Inflammatory macrophage treated with lipopolysaccharide for 1 hour (primary cell): ENCODE data around the gene HOXA6.
A peak's percentile ranks its signal among the peaks of the same experiment; 100 is the strongest.

Experiments used
- DNase-seq, 2 donors: peaks; one replicate each; pipeline ENCODE4 v3.0.0-alpha.2; 2020 to 2022

HOXA6 gene

GRCh38 chr7:27147199-27148030 lies at the start of gene HOXA6:
HOXA6 (minus strand) TSS chr7:27147774; CDS start chr7:27147749, 25 bp downstream.
- DNase-seq: no peak

- peak; percentile 55 to 94 for DNase-seq
These were observed 48.8 kb upstream of the HOXA6 start for GRCh38 chr7:27196287-27196767.

- no peak for DNase-seq
These were observed 47.3 kb upstream of the HOXA6 start for GRCh38 chr7:27194686-27195379.

- DNase-seq: no peak
These were observed 46.4 kb upstream of the HOXA6 start for GRCh38 chr7:27194002-27194352.

- DNase-seq: no peak
These were observed 45.9 kb upstream of the HOXA6 start for GRCh38 chr7:27193335-27194001.

- DNase-seq: peak; percentile 52 to 66
These were observed 45.2 kb upstream of the HOXA6 start for GRCh38 chr7:27192546-27193334.

- no peak for DNase-seq
These were observed 44.4 kb upstream of the HOXA6 start for GRCh38 chr7:27191833-27192545.

- no peak for DNase-seq
These were observed 43.7 kb upstream of the HOXA6 start for GRCh38 chr7:27191161-27191731.

- DNase-seq: no peak
These were observed 42.6 kb upstream of the HOXA6 start for GRCh38 chr7:27189997-27190748.

- no peak for DNase-seq
These were observed 41.9 kb upstream of the HOXA6 start for GRCh38 chr7:27189295-27189996.

GRCh38 chr7:27188386-27189294 lies 41.1 kb upstream of the HOXA6 start:
- DNase-seq: no peak

- DNase-seq: no peak
These were observed 40.2 kb upstream of the HOXA6 start for GRCh38 chr7:27187475-27188385.

- DNase-seq: no peak
These were observed 39.3 kb upstream of the HOXA6 start for GRCh38 chr7:27186668-27187474.

- DNase-seq: no peak
These were observed 38.5 kb upstream of the HOXA6 start for GRCh38 chr7:27185854-27186667.

- no peak for DNase-seq
These were observed 37.7 kb upstream of the HOXA6 start, which contains the start of gene HOXA11 for GRCh38 chr7:27185013-27185853. HOXA11 (minus strand) TSS chr7:27185232; CDS start chr7:27185144, 88 bp downstream.
